Activated naive CD8-positive, alpha-beta T cell treated with anti-CD3 and anti-CD28 coated beads, Interleukin-2, amount 50 U/mL, for 16 hours (primary cell): ENCODE measurements around the gene CLTB.
A peak's percentile ranks its signal among the peaks of the same experiment; 100 is the strongest.

Source experiments
- DNase-seq: peaks from one replicate; pipeline ENCODE4 v3.0.0-alpha.2; 2020; ENCODE audit warnings: low read depth, low spot score

The CLTB gene

DNA sequence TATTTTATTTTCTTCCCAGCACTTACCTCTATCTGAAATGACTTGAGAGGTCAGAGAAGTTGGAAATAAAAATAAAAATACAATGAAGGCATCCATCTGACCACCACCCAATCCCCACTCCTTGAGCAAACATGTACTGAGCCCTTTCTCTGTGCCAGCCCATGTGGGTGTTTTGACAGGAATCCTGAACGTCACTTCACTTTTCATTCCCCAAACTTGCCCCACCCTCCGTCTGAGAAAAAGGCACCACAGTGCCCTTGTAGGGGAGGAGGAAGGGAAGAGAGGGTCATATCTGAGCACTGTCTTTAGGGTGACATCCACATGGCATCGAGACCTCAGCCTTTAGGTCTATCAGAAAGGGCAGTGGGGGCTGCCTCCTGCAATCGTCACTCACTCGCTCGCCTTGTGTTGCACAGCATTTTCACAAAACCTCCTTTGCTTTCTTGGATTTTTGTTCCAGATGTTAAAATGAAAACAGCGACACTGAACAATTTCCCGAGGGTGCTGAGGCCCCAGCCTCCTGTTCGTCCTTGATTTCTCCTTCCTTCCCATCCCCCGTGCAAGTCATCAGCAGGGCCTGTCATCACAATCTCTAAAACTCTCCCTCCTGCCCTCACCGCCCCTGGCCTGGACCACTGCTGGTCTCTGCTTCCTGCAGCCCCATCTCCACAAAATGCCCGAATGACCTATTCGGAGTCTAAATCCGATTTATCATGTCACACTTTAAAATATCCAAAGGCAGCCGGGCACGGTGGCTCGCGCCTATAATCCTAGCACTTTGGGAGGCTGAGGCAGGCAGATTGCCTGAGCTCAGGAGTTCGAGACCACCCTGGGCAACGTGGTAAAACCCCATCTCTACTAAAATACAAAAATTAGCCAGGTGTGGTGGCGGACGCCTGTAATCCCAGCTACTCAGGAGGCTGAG, 14.8 kb downstream of the CLTB start:
- no peak for DNase-seq

DNA sequence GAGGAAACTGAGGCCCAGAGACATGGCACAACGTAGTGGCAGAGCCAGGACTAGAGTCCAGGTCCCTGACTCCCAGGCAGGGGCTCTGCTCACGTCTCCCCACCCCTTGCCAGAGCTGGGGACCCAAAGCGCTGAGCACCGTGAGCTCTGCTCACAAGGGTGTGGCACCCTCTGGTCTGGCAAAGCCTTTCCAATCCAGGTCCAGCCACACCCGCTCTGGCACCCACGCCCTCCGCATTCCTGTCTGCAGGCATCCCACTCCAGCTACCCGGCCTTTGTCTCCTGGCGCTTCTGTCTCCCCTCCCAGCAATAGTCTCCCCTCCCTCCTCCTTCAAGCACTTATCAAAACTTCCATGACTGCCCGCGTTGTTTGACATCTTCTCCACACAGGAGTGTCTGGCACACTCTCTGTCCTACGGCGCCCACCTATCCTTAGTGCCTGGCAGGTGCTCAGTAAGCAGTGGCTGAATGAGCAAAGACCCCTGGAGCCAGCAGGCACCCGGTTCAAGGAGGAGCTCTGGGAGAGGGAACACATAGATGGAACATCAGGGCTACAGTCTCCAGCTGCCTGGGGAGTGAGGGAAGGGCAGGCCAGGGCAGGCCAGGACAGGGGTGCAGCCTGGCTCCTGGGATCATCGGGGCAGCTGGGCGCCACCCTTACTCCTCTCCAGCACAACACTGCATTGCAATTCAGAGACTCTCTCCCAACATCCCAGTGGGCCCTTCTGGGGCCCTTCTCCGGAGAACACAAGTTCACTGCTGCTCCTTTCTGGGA, 15.8 kb downstream of the CLTB start:
- no peak for DNase-seq

DNA sequence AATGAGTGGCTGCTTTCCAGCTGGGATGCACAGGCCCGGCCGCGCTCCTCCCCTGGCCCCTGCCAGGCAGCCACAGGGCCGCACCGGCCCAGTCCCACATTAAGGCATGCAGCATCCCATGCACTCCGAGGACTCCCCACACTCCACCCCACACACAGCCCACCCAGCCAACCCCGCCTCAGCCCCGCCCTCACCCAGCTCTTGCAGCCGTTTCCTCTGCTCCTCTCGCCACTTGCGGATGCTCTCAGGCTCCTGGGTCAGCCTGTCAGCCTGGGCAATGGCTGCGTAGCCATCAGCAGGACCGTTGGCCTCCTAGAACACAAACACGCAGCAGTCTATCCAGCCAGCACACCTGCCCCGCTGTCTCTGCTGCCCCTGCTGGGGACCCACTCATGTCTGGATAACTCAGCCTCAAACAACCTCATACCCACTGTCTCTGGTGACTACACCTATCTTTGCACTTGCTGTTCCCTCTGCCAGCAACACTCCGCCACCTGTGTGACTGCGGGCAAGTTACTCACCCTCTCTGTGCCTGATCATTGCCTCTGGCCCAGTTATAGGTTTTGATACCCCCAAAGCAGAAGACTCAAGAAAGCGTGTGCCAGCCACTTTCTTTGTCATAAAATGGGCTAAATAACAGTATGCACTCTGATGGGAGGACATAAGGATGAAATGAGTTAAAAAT, 18.5 kb downstream of the CLTB start:
- DNase-seq = no peak

DNA sequence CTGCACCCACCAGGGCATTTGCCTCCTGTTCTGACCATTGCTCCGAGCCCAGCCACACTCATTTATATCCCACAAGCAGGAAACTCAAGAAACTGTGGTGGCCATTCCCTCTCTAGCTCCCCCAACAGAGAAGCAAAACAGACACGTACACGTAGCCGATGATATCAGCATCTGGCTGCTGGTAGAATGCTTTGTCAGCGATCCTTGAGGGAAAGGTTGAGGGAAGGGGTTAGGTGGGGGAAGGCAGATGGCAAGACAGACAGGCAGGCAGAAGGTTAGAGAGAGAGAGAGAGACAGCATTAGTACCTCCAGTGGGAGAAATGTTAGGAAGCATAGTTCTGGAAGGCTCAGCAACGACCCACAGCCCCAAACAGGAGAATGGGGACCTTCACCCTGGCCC, 20.0 kb downstream of the CLTB start:
- no peak for DNase-seq

DNA sequence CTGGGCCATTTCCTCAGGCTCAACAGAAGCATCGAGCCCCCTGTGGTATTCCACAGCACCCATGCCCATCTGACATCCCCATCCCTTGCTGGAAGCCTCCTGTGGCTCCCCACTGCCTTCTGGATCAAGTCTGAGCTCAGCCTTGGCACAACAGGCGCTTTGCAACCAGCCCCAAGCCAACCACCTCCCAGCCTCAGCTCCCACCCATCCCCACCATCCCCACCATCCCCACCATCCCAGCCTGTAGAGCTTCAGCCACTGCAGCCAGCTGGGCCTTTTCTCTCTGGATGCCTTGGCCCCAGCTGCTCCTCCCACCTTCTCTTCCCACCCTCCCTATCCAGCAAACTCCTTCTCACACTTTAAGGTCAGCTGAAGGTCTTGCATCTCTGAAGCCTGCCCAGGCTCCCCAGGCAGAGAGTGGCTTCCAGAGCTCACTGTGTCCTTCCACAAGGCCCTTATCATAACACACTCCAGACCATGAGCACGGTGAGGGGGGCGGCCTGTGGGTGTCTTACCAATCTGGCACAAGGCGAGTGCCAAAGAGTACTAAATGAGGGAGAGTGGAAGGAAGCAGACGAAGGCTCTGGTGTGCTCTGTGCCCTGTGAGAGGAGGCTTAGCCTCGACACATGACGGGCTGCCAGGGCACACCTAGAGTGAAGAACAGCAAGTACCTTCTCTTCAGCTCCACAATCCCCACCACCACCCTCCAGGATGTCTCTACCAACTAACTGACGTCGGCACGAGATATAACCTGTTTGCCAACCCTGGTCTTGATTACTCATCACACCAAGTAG, 21.3 kb downstream of the CLTB start:
- DNase-seq = no peak

DNA sequence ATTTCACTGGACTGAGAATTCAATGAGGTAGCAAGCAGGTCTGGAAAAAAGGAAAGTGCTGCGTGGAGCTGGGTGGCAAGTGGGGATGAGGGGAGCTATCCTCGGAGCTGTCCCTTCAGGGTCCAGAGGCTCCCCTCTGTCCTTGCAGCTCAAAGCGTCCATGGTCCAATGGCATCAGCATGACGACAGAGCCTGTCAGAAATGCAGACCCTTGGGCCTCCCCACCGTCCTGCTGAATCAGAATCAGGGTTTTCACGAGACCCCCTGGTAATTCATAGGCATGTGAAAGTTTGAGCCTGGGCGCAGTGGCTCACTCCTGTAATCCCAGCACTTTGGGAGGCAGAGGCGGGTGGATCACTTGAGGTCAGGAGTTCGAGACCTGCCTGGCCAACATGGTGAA, 22.2 kb downstream of the CLTB start:
- no peak for DNase-seq

DNA sequence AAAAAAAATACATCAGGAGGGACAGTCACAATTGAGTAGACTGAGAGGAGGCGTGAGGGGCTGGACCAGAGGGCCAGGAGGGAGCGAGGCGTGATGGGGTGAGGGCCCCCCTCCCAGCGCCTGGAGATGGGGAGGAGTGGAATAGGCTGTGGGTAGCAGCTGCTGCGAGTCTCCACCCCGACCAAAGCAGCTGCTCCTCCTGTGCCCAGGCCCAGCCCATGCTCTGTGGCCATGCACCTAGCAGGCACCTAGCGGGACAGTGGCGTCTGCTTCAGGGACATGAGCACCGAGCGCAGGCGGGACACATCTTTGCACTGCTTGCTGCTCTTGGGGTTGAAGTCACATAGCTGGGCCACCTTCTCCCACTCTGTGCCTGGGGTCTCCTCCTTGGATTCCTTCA, 23.8 kb downstream of the CLTB start:
- no peak for DNase-seq

DNA sequence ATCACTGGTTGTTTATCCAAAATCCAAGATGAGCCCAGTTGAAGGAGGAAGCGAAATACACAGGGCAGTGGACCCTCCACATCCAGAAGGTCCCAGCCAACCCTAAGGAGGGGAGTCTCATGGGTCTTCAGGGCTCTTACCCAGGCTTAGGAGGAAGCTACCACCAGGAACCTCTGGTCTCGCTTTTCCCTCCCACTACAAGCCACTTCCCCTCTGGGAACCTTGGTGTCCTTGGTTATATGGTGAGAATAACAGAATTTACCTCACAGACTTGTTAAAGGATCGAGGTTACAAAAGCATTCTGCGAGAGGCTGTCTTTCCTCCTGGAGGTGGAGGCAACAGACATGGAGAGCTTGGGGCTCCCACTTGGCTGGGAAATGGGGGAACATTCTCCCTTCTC, 24.3 kb downstream of the CLTB start:
- no peak for DNase-seq

DNA sequence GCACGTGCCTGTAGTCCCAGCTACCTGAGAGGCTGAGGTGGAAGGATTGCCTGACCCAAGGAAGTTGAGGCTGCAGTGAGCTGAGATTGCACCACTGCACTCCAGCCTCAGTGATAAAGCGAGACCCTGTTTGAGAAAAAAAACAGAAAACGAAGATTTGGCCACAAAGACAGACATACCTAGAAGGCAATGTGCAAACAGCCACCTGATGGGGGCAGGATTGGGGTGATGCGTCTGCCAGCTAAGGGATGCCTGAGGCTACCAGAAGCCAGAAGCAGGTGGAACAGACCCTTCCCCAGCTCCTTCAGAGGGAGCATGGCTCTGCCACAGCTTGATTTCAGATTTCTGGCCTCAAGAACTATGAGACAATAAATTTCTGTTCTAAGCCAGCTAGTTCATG, 24.9 kb downstream of the CLTB start:
- DNase-seq = no peak

DNA sequence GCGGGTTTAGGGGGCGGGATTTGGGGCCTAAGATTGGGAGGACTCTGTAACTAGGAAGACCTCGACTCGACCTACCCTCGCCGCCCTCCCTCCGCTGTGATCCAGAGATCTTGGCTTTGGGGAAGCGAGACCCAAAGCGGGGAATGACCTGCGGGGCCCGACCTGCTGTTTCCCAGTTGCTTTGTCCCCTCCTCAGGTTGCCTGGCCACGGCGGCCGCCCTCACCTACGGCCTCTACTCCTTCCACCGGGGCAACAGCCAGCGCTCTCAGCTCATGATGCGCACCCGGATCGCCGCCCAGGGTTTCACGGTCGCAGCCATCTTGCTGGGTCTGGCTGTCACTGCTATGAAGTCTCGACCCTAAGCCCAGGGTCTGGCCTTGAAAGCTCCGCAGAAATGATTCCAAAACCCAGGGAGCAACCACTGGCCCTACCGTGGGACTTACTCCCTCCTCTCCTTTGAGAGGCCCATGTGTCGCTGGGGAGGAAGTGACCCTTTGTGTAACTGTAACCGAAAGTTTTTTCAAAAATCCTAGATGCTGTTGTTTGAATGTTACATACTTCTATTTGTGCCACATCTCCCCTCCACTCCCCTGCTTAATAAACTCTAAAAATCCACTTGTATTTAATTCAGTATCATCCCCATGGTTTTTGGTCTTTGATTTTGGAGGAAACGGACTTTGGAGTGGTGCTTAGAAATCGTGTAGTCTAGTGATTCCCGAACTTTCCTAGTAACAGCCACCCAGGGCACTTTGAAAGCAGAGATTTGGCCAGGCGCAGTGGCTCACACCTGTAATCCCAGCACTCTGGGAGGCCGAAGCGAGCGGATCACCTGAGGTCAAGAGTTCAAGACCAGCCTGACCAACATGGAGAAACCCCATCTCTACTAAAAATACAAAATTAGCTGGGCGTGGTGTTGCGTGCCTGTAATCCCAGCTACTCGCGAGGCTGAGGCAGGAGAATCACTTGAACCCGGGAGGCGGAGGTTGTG, 26.9 kb downstream of the CLTB start:
- no peak for DNase-seq

DNA sequence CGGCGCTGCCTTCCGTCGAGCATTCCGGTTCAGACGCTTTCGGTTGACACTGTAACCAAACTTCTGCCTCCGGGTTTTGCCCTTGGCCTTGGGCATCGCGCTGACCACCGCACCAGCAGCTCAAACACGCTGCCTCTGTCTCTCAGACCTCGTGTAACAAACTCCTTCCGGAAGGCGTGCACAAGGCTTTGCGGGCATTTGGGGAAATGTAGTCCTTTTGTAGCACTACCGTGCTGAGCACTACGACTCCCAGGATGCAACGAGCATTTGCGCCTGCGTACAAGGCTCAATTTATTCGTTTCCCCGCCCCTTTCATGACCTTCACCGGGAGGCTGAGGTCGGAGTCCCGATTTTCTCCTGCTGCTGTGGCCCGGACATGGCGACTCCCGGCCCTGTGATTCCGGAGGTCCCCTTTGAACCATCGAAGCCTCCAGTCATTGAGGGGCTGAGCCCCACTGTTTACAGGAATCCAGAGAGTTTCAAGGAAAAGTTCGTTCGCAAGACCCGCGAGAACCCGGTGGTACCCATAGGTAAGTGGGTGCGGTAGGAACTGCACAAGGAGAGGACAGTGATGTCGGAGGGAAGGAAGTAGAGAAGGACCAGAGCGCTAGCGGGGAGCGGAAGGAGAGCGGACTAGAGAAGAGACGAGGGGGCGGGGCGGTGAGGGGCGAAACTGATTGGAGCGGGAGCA, 27.8 kb downstream of the CLTB start, which contains the start of the genes HIGD2A and NOP16:
TSS of gene HIGD2A (plus strand) at position 308 of the 691 bp plus-strand sequence. CDS start at position 377, 69 bp downstream.
TSS of gene NOP16 (minus strand) at position 155 of the 691 bp plus-strand sequence. CDS start at position 96, 59 bp downstream.
- peak; percentile 100 for DNase-seq

DNA sequence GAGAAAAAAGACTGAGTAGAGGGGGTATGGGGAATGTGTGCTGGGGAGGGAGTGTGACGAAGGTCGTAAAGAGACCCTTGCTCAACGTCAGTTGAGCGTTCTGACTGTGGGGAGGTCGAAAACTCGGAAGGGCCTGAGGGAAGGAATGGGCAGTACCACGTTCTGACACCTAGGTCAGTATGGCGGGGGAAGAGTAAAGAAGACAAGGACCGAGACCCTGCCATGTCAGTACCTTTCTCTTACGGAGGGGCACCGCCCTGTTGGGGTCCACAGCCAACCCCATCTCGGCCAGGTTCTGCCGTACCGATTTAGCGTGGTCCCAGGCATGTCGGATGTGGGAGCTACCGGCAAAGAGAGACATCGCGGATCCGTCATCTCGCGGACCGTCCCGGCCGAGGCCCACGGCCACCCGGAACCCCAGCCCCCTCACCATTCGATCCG, 28.3 kb downstream of the CLTB start:
- no peak for DNase-seq

DNA sequence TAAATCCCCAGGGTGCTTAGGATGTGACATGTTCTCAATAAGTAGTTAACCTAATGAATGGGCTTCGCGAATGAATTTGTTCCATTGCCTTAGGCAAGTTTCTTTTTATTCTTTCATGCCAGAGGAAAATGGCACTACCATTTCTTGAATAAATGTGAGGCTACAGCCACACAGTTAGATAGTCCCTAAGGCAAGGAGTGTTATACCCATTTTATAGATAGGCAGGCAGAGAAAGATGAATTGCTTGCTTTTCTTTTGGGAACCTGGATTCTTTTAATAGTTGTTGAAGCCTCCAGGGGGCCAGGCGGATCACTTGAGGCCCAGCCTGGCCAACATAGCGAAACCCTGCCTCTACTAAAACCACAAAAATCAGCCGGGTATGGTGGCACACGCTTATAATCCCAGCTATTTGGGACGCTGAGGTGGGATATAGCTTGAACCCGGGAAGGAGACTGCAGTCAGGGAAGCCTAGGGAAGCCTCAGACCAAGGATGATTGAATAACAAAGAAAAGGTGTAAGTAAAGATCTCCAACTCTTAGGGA, 28.9 kb downstream of the CLTB start:
- DNase-seq = no peak

DNA sequence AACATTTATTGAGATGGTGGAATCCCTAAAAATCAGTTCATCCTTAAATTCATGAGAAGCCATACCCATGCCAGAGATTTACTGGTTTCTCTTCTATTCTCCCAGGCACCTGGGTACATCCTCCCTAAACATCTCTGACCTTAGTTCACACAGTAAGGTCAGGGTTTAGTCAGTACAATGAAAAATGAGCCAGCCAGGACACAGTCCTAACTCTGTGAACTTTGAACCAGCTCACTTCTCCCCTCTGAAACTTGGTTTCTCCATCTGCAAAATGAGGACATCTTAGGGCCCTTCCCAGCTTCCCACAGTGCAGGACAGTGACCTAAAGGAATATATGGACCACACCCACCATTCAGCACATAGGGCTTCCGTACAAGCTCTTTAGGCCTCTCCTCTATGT, 29.8 kb downstream of the CLTB start:
- DNase-seq = no peak

DNA sequence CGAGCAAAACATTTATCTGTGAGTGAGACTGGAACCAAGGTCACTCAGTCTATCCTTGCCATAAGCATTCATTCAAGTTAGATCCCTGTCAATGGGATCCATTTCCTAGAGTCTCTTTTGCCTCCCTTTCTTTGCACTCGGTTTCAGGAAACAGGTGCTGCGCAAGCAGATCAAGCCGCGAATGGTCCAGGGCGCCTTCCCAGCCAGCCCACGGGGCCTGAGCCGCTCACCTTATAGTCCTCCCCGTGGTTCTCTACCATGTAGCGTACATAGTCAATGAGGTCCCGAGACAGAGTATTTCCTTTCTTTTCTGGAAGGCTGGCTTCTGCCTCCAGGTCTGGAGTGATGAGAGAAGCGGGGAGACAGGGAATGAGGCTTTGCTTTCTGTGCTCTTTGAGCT, 31.3 kb downstream of the CLTB start:
- DNase-seq = no peak

DNA sequence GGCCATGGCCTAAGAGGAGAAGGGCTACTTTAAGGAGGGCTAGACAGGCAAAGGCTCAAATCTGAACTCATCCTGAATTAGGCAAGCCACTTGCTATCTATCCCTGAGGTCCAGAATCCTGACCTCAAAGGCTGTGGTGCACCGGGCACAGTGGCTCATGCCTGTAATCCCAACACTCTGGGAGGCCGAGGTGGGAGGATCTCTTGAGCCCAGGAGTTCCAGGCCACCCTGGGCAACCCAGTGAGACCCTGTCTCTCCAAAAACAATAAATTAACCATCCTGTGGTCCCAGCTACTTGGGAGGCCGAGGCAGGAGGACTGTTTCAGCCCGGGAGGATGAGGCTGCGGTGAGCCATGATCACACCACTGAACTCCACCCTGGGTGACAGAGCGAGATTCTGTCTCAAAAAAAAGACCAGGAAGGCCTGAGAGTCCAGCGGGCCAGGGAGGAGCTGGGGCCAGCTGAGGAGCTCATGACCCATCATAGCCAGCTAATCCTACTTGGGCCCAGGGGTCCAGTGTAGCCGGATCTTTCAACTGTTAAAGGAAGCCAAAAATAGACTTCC, 31.9 kb downstream of the CLTB start:
- DNase-seq = no peak

DNA sequence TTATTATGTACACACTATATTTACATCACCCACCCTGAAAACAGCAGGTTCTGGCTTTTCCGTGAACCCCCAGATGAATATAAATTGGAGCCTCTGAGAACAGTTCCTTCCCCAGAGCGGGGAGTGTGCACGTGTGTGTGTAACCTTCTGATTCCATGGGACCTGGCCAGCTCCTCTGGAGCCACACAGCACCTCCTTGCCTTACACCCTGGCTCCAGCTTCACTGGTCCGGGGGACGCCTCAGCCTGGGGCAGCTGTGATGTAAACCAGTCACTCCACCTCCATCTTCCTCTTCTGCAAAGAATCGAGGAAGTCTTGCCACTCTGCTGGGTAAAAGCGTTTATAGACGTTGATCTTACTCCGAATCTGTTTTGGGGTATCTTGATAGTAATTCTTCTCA, 32.4 kb downstream of the CLTB start:
- no peak for DNase-seq

DNA sequence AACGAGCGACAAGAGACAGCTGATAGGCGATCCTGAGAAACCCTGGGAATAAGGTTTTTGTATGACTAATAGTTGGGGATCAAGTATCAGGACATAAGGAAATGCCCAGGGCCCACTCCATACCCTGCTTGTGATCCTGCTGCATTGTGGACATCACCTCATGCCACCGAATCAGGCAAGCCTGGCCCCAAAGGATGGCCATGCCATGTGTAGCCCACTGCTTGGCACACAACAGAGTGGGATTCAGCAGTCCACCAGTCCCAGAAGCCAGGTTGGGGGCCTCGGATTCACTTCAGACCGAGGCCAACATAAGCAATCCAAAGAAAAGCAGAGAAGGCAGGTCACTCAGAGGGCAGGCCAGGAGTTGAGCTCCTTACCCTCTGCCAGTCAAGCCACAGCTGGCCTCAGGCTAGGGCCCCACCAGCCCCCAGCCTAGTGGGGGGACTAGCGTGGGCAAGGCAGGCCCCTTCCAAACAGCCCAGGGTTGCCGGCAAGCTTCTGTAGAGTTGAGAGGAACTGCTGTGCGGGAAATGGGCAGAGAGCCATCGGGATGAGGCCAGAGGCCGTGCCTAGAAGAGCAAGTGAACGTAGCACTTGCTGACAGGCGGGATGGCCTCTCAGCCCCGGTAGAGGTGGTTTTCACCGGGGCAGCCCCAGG, 33.0 kb downstream of the CLTB start:
- no peak for DNase-seq
